Right atrium auricular region (tissue), 2 donors: ENCODE measurements around the gene KCNF1. TPM values are rescaled to one million over a fixed set of nuclear protein-coding genes. Genes with fewer than 3 reads are reported as not detected.
A peak's percentile ranks its signal among the peaks of the same experiment; 100 is the strongest.

Experiments
- DNase-seq: peaks from one replicate; pipeline ENCODE4 v3.0.0-alpha.2; 2019; ENCODE audit warnings: low spot score
- H3K27ac ChIP-seq, 2 donors: fragments of 200-600 bp; sonication (generic); 1 replicate in 1 of 2; 2 replicates in 1 of 2; pipeline ENCODE4 v1.5.1; 2016 to 2019
- H3K27me3 ChIP-seq, 2 donors: fragments of 200-600 bp; sonication (generic); one replicate each; pipeline versions ENCODE4 v1.5.1 to v1.6.0; 2017 to 2019
- H3K36me3 ChIP-seq: fragments of 200-600 bp; sonication (generic); one replicate; pipeline ENCODE4 v1.5.1; 2016
- H3K4me1 ChIP-seq, 2 donors: fragments of 200-600 bp; sonication (generic); one replicate each; pipeline versions ENCODE4 v1.5.1 to v1.6.0; 2017 to 2019
- H3K4me3 ChIP-seq, 2 donors: fragments of 200-600 bp; sonication (generic); 1 replicate in 1 of 2; 2 replicates in 1 of 2; pipeline ENCODE4 v1.5.1; 2017 to 2019; ENCODE audit warnings: mild to moderate bottlenecking in 1 of 2, moderate library complexity in 1 of 2
- H3K9me3 ChIP-seq, 2 donors: fragments of 200-600 bp; sonication (generic); one replicate each; pipeline ENCODE4 v1.5.1; 2019
- CTCF ChIP-seq, 2 donors: fragments of 200-600 bp; sonication (generic); IDR thresholded peaks; one replicate each; pipeline ENCODE4 v1.5.1; 2019; ENCODE audit warnings: antibody characterized with exemption in 2 of 2
- total RNA-seq, 2 donors: library from RNA; depleted of rRNA; stranded (reverse); fragments of >200 nt; gene quantifications; one replicate each; pipeline ENCODE4 v1.1.0, GENCODE V29; 2016

Gene KCNF1
- total RNA-seq, 2 donors from 2014 or later = 0.30 to 0.94 TPM

- no peak for DNase-seq
- no peaks in the 10 kb centered on the region for H3K9me3 ChIP-seq
- no peaks in the 10 kb centered on the region for H3K27me3 ChIP-seq
- peaks cover 0 to 21% of the 10 kb centered on the region in 2 donors for H3K4me1 ChIP-seq
- H3K4me3 ChIP-seq = no peak overlapping the region
- TF ChIP-seq CTCF (IDR thresholded peaks at IDR 0.05) = no peak
- peaks cover 2% of the 10 kb centered on the region for H3K36me3 ChIP-seq
- H3K27ac ChIP-seq = no peak overlapping the region
These were observed 24.3 kb upstream of the KCNF1 start for GRCh38 chr2:10887476-10887875.

DNA sequence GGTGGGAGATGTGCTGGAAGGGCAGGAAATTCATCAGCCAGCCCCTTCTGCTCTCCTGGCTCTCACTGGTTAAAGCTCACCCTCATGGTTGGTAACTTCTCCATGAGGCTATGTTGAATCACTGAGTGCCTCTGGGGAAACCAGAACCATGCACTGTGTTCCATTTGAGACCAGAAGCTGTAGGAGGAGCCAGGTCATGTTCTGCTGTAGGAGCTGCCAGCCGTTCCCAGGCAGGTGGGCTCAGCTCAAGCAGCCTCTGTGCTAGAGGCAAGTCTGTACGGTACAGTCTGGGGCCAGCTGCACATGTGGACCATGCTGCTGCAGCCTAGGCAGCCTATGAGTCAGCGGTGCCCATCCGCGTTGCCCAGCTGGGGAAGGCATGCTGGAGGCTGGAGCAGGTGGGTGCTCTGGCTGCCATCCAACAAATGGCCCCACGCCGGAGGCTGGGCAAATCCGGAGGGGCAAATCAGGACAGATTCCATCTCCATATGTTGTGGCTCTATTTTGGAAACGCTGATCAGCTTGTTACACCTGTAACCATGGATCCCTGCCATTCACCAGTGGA is 22.0 kb upstream of the KCNF1 start:
- peaks cover 0 to under 1% of the 10 kb centered on the region in 2 donors for H3K4me1 ChIP-seq
- H3K4me3 ChIP-seq = no peak overlapping the region
- no peak for DNase-seq
- H3K9me3 ChIP-seq = no peaks in the 10 kb centered on the region
- H3K27ac ChIP-seq = no peak overlapping the region
- no peaks in the 10 kb centered on the region for H3K36me3 ChIP-seq
- TF ChIP-seq CTCF (IDR thresholded peaks at IDR 0.05) = no peak
- H3K27me3 ChIP-seq = no peaks in the 10 kb centered on the region

DNA sequence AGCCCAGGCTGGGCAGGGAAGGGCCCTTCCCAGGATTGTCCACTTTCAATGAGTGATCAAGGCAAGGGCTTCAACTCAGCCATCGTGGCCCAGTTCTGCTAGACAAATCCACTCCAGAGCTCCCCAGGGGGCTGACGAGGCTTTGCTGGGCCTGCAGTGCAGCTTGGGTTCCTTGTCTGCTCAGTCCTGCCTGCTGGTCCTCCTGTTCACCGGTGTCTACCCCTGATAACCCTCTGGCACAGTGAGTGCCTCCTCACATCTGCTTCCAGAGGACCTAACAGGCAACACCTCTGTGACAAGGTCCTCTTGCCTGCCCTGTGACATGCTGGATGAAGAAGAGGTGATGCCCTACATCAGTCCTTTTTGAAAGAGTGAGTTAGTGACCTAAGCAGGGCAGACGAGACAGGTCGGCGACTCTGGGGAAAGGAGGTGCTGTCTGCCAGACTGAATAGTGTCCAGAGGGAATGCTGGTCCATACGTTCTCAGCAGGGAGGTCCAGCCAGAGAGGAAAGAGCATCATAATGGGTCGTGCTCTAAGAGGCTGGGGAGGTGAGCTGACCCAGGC is 20.9 kb upstream of the KCNF1 start:
- H3K9me3 ChIP-seq = no peaks in the 10 kb centered on the region
- H3K27me3 ChIP-seq = no peaks in the 10 kb centered on the region
- peak overlapping the region in 1 of 2 donors; percentile 5 for H3K27ac ChIP-seq
- no peaks in the 10 kb centered on the region for H3K36me3 ChIP-seq
- no peak for TF ChIP-seq CTCF (IDR thresholded peaks at IDR 0.05)
- DNase-seq = no peak
- no peak overlapping the region for H3K4me3 ChIP-seq
- no peaks in the 10 kb centered on the region for H3K4me1 ChIP-seq

GRCh38 chr2:10891390-10891789 is 20.3 kb upstream of the KCNF1 start:
- TF ChIP-seq CTCF (IDR thresholded peaks at IDR 0.05) = no peak
- Histone ChIP-seq H3K27ac (no peak overlapping the region), H3K27me3 (no peaks in the 10 kb centered on the region), H3K4me1 (no peaks in the 10 kb centered on the region), H3K4me3 (no peak overlapping the region), H3K9me3 (no peaks in the 10 kb centered on the region), H3K36me3 (no peaks in the 10 kb centered on the region)
- no peak for DNase-seq

GRCh38 chr2:10891848-10892247 is 19.9 kb upstream of the KCNF1 start:
- H3K4me1 ChIP-seq = no peaks in the 10 kb centered on the region
- no peak overlapping the region for H3K27ac ChIP-seq
- no peak for DNase-seq
- H3K36me3 ChIP-seq = no peaks in the 10 kb centered on the region
- no peak for TF ChIP-seq CTCF (IDR thresholded peaks at IDR 0.05)
- H3K9me3 ChIP-seq = no peaks in the 10 kb centered on the region
- no peak overlapping the region for H3K4me3 ChIP-seq
- no peaks in the 10 kb centered on the region for H3K27me3 ChIP-seq

DNA sequence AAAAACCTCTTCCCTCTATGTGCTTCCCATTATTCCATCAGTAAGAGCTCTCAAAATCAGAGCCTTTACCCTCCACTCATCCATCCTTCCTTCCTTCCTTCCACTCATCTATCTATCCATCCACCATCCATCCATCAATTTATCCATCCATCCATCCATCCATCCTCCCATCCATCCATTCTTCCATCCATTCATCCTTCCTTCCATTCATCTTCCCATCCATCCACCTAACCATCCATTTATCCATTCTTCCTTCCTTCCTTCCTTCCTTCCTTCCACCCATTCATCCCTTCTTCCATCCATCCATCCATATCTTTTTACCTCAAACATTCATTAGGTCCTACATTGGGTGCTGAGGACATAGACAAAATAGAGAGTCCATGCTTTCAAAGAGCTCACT is 19.4 kb upstream of the KCNF1 start:
- no peak for DNase-seq
- Histone ChIP-seq H3K27me3 (no peaks in the 10 kb centered on the region), H3K4me1 (no peaks in the 10 kb centered on the region), H3K36me3 (no peaks in the 10 kb centered on the region), H3K4me3 (no peak overlapping the region), H3K9me3 (no peaks in the 10 kb centered on the region), H3K27ac (no peak overlapping the region)
- no peak for TF ChIP-seq CTCF (IDR thresholded peaks at IDR 0.05)
